GM15510 (cell line): ENCODE data around the gene DAZAP1.
A peak's percentile ranks its signal among the peaks of the same experiment; 100 is the strongest.

Source experiments
- POLR2A ChIP-seq: IDR thresholded peaks from 3 replicates; pipeline ENCODE4 v1.6.1; 2011; ENCODE audit warnings: borderline replicate concordance; ENCODE audit not compliant: insufficient read length; ENCODE audit errors: extremely low read depth

Gene DAZAP1

DNA sequence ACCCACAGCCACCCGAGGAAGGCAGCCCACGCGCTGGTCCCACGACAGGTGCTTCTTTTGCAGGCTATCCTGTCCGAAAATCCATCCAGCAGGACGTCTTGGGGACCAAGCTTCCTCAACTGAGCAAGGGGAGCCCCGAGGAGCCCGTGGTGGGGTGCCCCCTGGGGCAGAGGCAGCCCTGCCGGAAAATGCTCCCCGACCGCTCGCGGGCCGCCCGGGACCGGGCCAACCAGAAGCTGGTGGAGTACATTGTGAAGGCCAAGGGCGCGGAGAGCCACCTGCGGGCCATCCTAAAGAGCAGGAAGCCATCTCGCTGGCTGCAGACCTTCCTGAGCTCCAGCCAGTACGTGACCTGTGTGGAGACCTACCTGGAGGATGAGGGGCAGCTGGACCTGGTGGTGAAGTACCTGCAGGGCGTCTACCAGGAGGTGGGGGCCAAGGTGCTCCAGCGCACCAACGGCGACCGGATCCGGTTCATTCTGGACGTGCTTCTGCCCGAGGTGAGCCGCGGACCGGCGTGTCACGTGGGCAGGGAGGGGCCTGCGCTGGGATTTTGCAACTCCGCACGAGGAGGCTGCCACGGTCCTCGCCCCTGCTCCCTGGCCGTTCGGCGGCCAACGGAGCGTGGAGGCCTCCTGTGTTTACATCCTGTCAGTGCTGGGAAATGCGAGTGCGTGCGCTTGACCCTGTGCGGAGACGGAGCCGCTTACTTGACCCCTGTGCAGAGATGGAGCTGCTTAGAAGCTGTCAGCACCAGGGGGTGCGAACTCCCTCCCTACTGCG is 36.6 kb upstream of the DAZAP1 start:
- TF ChIP-seq POLR2A, result no peak

- no peak for TF ChIP-seq POLR2A
Observed at GRCh38 chr19:1373042-1373533, 34.3 kb upstream of the DAZAP1 start.

GRCh38 chr19:1373534-1374249 is 33.7 kb upstream of the DAZAP1 start:
- no peak for TF ChIP-seq POLR2A

GRCh38 chr19:1374250-1374577 is 33.2 kb upstream of the DAZAP1 start:
- TF ChIP-seq POLR2A, result no peak

DNA sequence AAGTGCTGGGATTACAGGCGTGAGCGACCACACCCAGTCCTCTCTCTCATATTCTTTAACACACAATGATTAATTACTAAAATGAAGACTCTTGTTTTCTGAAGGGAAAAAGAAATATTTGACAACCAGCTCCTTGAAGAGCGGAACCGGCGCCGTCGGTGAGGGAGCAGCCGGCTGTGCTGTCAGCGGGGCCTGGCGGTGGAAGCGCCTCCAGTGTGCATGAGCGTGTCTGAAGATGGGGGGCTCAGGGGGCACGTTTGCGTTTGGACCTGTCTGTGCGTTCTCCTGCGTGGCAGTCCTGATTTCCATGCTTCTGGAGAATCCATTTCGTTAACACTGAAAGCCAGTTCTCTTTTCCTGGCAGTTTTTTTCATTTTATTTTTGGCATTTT is 31.0 kb upstream of the DAZAP1 start:
- no peak for TF ChIP-seq POLR2A

GRCh38 chr19:1377176-1377964 is 30.0 kb upstream of the DAZAP1 start:
- no peak for TF ChIP-seq POLR2A

- no peak for TF ChIP-seq POLR2A
Observed at GRCh38 chr19:1377965-1378785, 29.2 kb upstream of the DAZAP1 start.

DNA sequence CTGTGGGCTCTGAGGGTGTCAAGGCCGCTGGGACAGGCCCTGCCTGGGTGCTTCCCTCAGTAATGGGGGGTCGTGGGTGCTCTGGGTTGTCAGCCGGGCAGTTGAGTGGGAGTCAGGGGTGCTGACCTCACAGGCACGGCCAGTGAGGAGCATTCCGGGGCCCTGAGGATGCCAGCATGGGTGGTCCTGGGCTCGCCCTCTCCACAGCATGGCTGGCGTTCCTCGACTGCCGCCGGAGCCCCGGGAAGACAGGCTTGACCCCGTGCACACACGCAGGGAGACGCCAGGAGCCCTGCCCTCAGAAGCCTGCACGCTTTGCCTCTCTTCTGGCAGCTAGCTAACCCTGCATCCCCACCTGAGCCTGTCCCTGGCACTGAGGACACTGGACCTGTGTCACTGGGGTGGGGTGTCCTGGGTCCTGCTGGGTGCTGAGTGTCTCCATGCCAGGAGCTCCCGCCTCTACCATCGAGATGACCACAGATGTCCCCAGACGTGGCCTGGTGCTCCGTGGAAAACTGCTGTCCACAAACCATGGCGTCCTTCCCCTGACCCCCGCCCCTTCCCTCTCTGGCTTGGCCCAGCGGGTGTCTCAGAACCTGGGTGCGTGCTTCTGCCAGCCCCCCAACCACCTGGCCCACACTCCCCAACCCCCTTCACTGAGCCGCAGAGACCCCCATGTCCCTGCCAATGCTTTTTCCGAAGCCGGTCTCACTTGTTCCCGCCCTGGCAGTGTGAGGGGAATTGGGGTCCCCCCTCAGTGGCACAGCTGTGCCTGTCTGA is 28.1 kb upstream of the DAZAP1 start:
- no peak for TF ChIP-seq POLR2A

- no peak for TF ChIP-seq POLR2A
Observed at GRCh38 chr19:1379961-1380489, 27.4 kb upstream of the DAZAP1 start.

GRCh38 chr19:1382250-1382649 is 25.1 kb upstream of the DAZAP1 start:
- TF ChIP-seq POLR2A, result no peak

- no peak for TF ChIP-seq POLR2A
Observed at GRCh38 chr19:1383017-1383311, 24.4 kb upstream of the DAZAP1 start.

DNA sequence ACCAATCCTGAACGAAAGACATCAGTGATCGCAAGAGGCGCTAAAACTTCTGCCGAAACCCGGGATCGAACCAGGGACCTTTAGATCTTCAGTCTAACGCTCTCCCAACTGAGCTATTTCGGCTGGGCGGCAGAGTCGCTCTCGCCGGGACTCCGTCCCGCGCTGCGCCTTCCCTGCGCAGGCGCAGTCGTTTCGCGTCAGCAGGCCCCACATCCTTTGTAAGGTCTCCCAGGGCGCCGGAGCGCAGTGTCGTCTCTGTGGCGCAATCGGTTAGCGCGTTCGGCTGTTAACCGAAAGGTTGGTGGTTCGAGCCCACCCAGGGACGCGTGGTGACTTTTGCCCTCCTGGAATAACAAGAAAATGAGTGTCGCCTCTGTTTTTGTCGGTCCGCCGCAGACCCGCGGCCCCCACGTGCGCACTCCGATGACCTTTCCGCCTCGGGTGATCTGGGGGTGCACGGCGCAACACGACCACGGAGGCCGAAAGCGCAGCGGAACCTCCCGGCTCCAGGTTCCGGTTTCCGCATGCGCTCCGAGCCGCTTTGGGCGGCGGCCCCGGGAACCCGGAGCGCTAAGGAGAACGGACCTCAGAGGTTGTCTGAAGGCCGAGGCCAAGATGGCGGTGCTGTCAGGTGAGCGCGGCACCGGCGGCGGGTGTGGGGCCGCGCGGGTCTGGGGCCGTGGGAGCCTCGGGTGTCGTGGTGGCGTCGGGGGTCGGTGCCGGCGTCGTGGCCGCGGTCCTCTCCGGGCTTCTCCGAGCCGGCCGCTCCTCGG is 23.9 kb upstream of the DAZAP1 start, which contains the start of gene NDUFS7:
Gene NDUFS7 (plus strand): TSS at position 596 of the 773 bp plus-strand sequence. CDS start 20 bp downstream, at position 616.
- peak; percentile 87 for TF ChIP-seq POLR2A

DNA sequence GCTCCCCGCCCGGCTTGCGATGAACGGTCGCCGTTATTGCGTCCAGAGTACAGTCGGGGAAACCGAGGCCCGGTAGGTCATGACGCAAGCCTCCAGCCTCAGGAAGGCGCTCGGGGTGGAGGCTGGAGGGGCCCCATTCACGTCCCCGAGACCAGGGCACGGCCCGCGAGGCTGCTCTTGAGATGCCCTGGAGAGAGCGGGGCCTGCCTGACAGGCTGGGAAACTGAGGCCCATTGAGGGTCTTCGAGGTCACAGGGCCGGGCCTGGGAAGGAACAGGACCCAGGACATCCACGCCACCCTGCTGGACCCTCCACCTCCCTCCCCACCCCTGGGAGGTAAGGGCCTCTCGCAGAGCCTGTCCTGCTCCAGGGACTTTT is 23.3 kb upstream of the DAZAP1 start:
- no peak for TF ChIP-seq POLR2A
